ENCODE results near the gene MPPED2. TPM values are rescaled to one million over a fixed set of nuclear protein-coding genes. Genes with fewer than 3 reads are reported as not detected.

Gene MPPED2
- total RNA-seq, 1 experiment from 2014 or later = 4.7 TPM

DNA sequence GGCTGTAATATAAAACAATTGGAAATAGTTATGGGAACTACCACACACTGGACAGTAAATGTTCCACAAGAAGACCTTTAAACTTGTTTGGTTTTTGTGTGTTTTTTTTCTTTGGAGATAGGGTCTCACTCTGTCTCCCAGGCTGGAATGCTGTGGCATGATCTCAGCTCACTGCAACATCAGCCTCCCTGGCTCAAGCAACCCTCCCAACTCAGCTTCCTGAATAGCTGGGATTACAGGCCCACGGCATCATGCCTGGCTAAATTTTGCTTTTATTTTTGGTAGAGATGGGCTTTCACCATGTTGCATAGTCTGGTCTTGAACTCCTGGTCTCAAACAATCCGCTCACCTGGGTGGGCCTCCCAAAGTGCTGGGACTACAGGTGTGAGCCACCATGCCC is 121.0 kb downstream of the MPPED2 start:
- H3K9me3 Mint-ChIP-seq = no peaks in the 10 kb centered on the region
- Histone ChIP-seq H3K9ac (ENCODE audit: extremely low read depth, insufficient read length, low read length) (no peak overlapping the region), H3T11ph (ENCODE audit: low read length) (no peak overlapping the region), H3K4me2 (ENCODE audit: insufficient read depth, insufficient read length, low read length) (no peak overlapping the region), H2AK5ac (ENCODE audit: insufficient read length, low read length) (no peak overlapping the region), H4K20me1 (ENCODE audit: control insufficient read depth, insufficient read depth, insufficient read length) (no peaks in the 10 kb centered on the region), H2BK5ac (ENCODE audit: insufficient read length, low read length) (no peak overlapping the region), H3K4me1 (ENCODE audit: insufficient read depth, low read length) (no peaks in the 10 kb centered on the region), H3K14ac (ENCODE audit: insufficient read depth, low read length) (no peak overlapping the region), H4K5ac (ENCODE audit: insufficient read length, low read depth, low read length) (no peak overlapping the region), H3K79me1 (ENCODE audit: insufficient read depth, low read depth, low read length, poor library complexity, severe bottlenecking) (no peaks in the 10 kb centered on the region), H2BK120ac (ENCODE audit: low read depth, low read length, poor library complexity, severe bottlenecking) (no peak overlapping the region), H2BK20ac (ENCODE audit: low read depth, low read length, poor library complexity, severe bottlenecking) (no peak overlapping the region), H2AFZ (ENCODE audit: low read length) (no peak overlapping the region), H3K9me3 (ENCODE audit: control insufficient read depth, low read depth, low read length) (no peaks in the 10 kb centered on the region), H3K4ac (ENCODE audit: low read depth, low read length) (no peak overlapping the region), H3K18ac (ENCODE audit: insufficient read length, low read depth, low read length) (no peak overlapping the region), H2BK15ac (ENCODE audit: low read depth, low read length) (no peak overlapping the region), H4K91ac (ENCODE audit: insufficient read length, low read depth, low read length) (no peak overlapping the region), H3K23ac (ENCODE audit: insufficient read length, low read depth, low read length) (no peak overlapping the region), H3K23me2 (ENCODE audit: insufficient read length, low read depth, low read length, poor library complexity, severe bottlenecking) (no peaks in the 10 kb centered on the region), H4K8ac (replicated peaks; ENCODE audit: insufficient read length, low read depth, low read length) (no peak overlapping the region), H3K27me3 (ENCODE audit: insufficient read depth, low read length) (no peaks in the 10 kb centered on the region), H2BK12ac (ENCODE audit: insufficient read length, low read depth, low read length) (no peak overlapping the region), H3K79me2 (ENCODE audit: insufficient read depth, low read length) (no peaks in the 10 kb centered on the region), H3K56ac (ENCODE audit: insufficient read length, low read depth, low read length) (no peak overlapping the region), H3K27ac (ENCODE audit: insufficient read length, low read depth, low read length) (no peak overlapping the region)
- no CpG with 5 or more reads among the region's 2 CpGs for WGBS (ENCODE audit: extremely low coverage, insufficient read length, low lambda C conversion rate)
- TF ChIP-seq, protein P1, sequence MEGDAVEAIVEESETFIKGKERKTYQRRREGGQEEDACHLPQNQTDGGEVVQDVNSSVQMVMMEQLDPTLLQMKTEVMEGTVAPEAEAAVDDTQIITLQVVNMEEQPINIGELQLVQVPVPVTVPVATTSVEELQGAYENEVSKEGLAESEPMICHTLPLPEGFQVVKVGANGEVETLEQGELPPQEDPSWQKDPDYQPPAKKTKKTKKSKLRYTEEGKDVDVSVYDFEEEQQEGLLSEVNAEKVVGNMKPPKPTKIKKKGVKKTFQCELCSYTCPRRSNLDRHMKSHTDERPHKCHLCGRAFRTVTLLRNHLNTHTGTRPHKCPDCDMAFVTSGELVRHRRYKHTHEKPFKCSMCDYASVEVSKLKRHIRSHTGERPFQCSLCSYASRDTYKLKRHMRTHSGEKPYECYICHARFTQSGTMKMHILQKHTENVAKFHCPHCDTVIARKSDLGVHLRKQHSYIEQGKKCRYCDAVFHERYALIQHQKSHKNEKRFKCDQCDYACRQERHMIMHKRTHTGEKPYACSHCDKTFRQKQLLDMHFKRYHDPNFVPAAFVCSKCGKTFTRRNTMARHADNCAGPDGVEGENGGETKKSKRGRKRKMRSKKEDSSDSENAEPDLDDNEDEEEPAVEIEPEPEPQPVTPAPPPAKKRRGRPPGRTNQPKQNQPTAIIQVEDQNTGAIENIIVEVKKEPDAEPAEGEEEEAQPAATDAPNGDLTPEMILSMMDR (conservative IDR thresholded peaks at IDR 0.05) = no peak
- DNase-seq = no peak
- H3K27me3 Mint-ChIP-seq (ENCODE audit: low read depth) = no peaks in the 10 kb centered on the region
- no peak overlapping the region for H3K4me3 Mint-ChIP-seq
- H3K4me1 Mint-ChIP-seq = peaks cover 30 to 38% of the 10 kb centered on the region in 2 experiments
- no peak overlapping the region for H3K27ac Mint-ChIP-seq
- peaks cover 0 to 5% (median 0%) of the 10 kb centered on the region in 3 experiments; a peak in 2 of 7 replicates for H3K36me3 Mint-ChIP-seq (ENCODE audit: insufficient read depth in 1 of 3, low read depth in 3 of 3)

Data from H9 (cell line).